Hematopoietic multipotent progenitor cell treated with erythropoietin and hydrocortisone succinate and interleukin-3 and kit ligand, for 15 days (in vitro differentiated cells): ENCODE measurements around the gene ARHGEF33.

Experiments
- DNase-seq: peaks from one replicate; pipeline ENCODE4 v3.0.0-alpha.2; 2015; ENCODE audit warnings: low spot score

ARHGEF33 gene

GRCh38 chr2:38960609-38961320 is 71.1 kb downstream of the ARHGEF33 start:
- no peak for DNase-seq

GRCh38 chr2:38966006-38966405 is 76.3 kb downstream of the ARHGEF33 start:
- no peak for DNase-seq

GRCh38 chr2:38966678-38967077 is 77.0 kb downstream of the ARHGEF33 start:
- no peak for DNase-seq

GRCh38 chr2:38968021-38968420 is 78.3 kb downstream of the ARHGEF33 start:
- DNase-seq = no peak

- DNase-seq = no peak
Observed at GRCh38 chr2:38971377-38971776, 81.7 kb downstream of the ARHGEF33 start.

GRCh38 chr2:38973266-38973665 is 83.6 kb downstream of the ARHGEF33 start:
- no peak for DNase-seq

GRCh38 chr2:38975042-38975441 is 85.4 kb downstream of the ARHGEF33 start:
- no peak for DNase-seq

GRCh38 chr2:38977047-38977446 is 87.4 kb downstream of the ARHGEF33 start:
- no peak for DNase-seq

- DNase-seq = no peak
Observed at GRCh38 chr2:38978296-38978903, 88.7 kb downstream of the ARHGEF33 start.

GRCh38 chr2:38978908-38979307 is 89.2 kb downstream of the ARHGEF33 start:
- no peak for DNase-seq

- DNase-seq = no peak
Observed at GRCh38 chr2:38981003-38981669, 91.5 kb downstream of the ARHGEF33 start.

- no peak for DNase-seq
Observed at GRCh38 chr2:38981670-38982357, 92.1 kb downstream of the ARHGEF33 start.

GRCh38 chr2:38982498-38982897 is 92.8 kb downstream of the ARHGEF33 start:
- DNase-seq = no peak

- no peak for DNase-seq
Observed at GRCh38 chr2:38988716-38989115, 99.0 kb downstream of the ARHGEF33 start.

- DNase-seq = no peak
Observed at GRCh38 chr2:38991899-38992298, 102.2 kb downstream of the ARHGEF33 start.

GRCh38 chr2:38997781-38998180 is 108.1 kb downstream of the ARHGEF33 start:
- DNase-seq = no peak

GRCh38 chr2:39000552-39000951 is 110.9 kb downstream of the ARHGEF33 start:
- DNase-seq = no peak

GRCh38 chr2:39007875-39008504 is 118.3 kb downstream of the ARHGEF33 start:
- DNase-seq = no peak

GRCh38 chr2:39008665-39009064 is 119.0 kb downstream of the ARHGEF33 start:
- no peak for DNase-seq

GRCh38 chr2:39013871-39014270 is 124.2 kb downstream of the ARHGEF33 start:
- DNase-seq = no peak

- no peak for DNase-seq
Observed at GRCh38 chr2:39015424-39015823, 125.7 kb downstream of the ARHGEF33 start.

- DNase-seq = no peak
Observed at GRCh38 chr2:39017334-39017733, 127.7 kb downstream of the ARHGEF33 start.
